Tibial artery (tissue), 4 donors: ENCODE results near the gene TMEM214.
A peak's percentile ranks its signal among the peaks of the same experiment; 100 is the strongest.

Experiments
- DNase-seq, 2 donors: peaks; one replicate each; pipeline ENCODE4 v3.0.0-alpha.2; 2019
- H3K27ac ChIP-seq, 2 donors: fragments of 200-600 bp; sonication (generic) in 1 of 2; 1 replicate in 1 of 2; 2 replicates in 1 of 2; pipeline ENCODE4 v1.5.1; 2018 to 2019; ENCODE audit warnings: mild to moderate bottlenecking in 1 of 2
- H3K27me3 ChIP-seq, 2 donors: fragments of 200-600 bp; sonication (generic) in 1 of 2; one replicate each; pipeline versions ENCODE4 v1.5.1 to v1.6.0; 2016 to 2019
- H3K36me3 ChIP-seq, 3 donors: fragments of 200-600 bp; sonication (generic) in 2 of 3; one replicate each; pipeline ENCODE4 v1.5.1; 2016 to 2019; ENCODE audit warnings: mild to moderate bottlenecking in 2 of 3
- H3K4me1 ChIP-seq, 4 donors: fragments of 200-600 bp; sonication (generic) in 2 of 4; 1 replicate in 3 of 4; 2 replicates in 1 of 4; pipeline ENCODE4 v1.5.1; 2016 to 2019
- H3K4me3 ChIP-seq, 2 donors: fragments of 200-600 bp; sonication (generic) in 1 of 2; 1 replicate in 1 of 2; 2 replicates in 1 of 2; pipeline ENCODE4 v1.5.1; 2018 to 2019; ENCODE audit warnings: mild to moderate bottlenecking in 2 of 2
- H3K9me3 ChIP-seq, 3 donors: fragments of 200-600 bp; sonication (generic) in 1 of 3; one replicate each; pipeline ENCODE4 v1.5.1; 2016 to 2019
- intact Hi-C: fragments of 100-400 bp; cut with DNase I; formaldehyde crosslinking; loops from one replicate; pipeline ENCODE4 v1.15.0; 2023; ENCODE audit warnings: low total_unique reads
- TF ChIP-seq, protein P1 (sequence below), 2 experiments: fragments of 200-600 bp in 1 of 2; fragments of 450-650 bp in 1 of 2; IDR thresholded peaks; one replicate each; pipeline ENCODE4 v1.5.1; 2017 to 2019; ENCODE audit warnings: antibody characterized with exemption in 2 of 2, mild to moderate bottlenecking in 1 of 2, moderate library complexity in 1 of 2

The TMEM214 gene, protein sequence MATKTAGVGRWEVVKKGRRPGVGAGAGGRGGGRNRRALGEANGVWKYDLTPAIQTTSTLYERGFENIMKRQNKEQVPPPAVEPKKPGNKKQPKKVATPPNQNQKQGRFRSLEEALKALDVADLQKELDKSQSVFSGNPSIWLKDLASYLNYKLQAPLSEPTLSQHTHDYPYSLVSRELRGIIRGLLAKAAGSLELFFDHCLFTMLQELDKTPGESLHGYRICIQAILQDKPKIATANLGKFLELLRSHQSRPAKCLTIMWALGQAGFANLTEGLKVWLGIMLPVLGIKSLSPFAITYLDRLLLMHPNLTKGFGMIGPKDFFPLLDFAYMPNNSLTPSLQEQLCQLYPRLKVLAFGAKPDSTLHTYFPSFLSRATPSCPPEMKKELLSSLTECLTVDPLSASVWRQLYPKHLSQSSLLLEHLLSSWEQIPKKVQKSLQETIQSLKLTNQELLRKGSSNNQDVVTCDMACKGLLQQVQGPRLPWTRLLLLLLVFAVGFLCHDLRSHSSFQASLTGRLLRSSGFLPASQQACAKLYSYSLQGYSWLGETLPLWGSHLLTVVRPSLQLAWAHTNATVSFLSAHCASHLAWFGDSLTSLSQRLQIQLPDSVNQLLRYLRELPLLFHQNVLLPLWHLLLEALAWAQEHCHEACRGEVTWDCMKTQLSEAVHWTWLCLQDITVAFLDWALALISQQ

DNA sequence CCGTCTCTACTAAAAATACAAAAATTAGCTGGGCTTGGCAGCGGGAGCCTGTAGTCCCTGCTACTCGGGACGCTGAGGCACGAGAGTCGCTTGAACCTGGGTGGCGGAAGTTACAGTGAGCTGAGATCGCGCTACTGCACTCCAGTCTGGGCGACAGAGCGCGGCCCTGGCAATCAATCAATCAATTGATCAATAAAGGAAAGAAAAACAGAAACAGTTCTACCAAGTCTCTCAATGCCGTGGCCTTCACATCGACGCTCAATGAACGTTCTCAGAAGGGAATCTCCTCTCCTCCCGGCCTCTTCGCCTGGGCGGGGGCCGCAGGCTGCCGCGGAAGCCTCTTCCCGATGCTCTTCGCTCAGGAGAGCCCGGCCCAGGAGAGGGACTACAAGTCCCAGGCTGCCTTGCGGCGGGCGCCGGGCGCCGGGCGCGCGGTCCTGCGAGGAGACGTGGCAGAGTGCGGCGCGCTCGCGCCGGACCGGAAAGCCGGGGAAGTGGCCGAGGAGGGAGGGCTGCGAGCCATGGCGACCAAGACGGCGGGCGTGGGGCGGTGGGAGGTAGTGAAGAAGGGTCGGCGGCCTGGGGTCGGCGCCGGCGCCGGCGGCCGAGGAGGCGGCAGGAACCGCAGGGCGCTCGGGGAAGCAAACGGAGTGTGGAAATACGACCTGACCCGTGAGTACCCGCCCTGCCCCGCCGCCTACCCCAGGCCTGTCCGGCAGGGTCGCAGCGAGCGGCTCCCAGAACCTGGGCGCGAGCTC, at the start of gene TMEM214:
Gene TMEM214, plus strand, starts transcription at position 471 of the 758 bp plus-strand sequence. Its CDS starts 51 bp downstream, at position 522.
- intact Hi-C loops = loop anchor here (5.0 to 10.0 kb wide), 3 partner anchors 50 to 182 kb away; partner anchors contain the start of genes ATRAID, CAD, MAPRE3 and SLC5A6
- peak; percentile 91 to 93 for DNase-seq

DNA sequence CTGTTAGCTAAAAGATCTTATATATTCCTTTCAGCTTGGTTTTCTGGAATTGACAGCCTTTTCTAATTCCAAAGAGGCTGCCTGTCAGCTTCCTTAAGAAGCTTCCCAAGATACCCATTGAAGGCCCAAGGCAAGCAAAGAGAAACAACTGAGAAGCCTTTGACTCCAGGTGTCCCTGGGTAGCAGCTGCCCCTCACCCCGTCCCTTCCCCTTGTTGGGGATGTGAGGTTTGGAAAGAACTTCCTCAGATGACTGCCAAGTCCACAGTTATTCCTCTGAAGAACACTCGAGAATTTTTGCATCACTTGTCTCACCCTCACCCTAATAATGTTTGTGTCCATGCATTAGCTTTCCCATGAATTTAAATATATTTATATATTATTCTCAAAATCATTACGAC, 49.0 kb upstream of the TMEM214 start:
- Histone ChIP-seq H3K36me3 (peaks cover 0 to 4% (median 0%) of the 10 kb centered on the region in 3 donors), H3K27me3 (no peaks in the 10 kb centered on the region), H3K4me1 (peaks cover 0 to 8% (median 0%) of the 10 kb centered on the region in 4 donors), H3K4me3 (no peak overlapping the region), H3K9me3 (no peaks in the 10 kb centered on the region), H3K27ac (no peak overlapping the region)
- intact Hi-C loops = no loop called here
- DNase-seq = no peak
- TF ChIP-seq, protein P1, sequence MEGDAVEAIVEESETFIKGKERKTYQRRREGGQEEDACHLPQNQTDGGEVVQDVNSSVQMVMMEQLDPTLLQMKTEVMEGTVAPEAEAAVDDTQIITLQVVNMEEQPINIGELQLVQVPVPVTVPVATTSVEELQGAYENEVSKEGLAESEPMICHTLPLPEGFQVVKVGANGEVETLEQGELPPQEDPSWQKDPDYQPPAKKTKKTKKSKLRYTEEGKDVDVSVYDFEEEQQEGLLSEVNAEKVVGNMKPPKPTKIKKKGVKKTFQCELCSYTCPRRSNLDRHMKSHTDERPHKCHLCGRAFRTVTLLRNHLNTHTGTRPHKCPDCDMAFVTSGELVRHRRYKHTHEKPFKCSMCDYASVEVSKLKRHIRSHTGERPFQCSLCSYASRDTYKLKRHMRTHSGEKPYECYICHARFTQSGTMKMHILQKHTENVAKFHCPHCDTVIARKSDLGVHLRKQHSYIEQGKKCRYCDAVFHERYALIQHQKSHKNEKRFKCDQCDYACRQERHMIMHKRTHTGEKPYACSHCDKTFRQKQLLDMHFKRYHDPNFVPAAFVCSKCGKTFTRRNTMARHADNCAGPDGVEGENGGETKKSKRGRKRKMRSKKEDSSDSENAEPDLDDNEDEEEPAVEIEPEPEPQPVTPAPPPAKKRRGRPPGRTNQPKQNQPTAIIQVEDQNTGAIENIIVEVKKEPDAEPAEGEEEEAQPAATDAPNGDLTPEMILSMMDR (IDR thresholded peaks at IDR 0.05) = no peak

More for the DNA sequence above, at the start of gene TMEM214:
- no peaks in the 10 kb centered on the region for H3K9me3 ChIP-seq
- H3K4me3 ChIP-seq = peak within 1 kb of the TSS; percentile 96 to 98
- H3K36me3 ChIP-seq = peaks cover 19 to 36% (median 25%) of the 10 kb centered on the region in 3 donors
- H3K27me3 ChIP-seq = no peaks in the 10 kb centered on the region
- H3K27ac ChIP-seq = peak within 1 kb of the TSS; percentile 91
- TF ChIP-seq, protein P1 (IDR thresholded peaks at IDR 0.05) = peak; percentile 6 to 24
- peaks cover 0 to 22% (median 16%) of the 10 kb centered on the region in 4 donors for H3K4me1 ChIP-seq

GRCh38 chr2:26985807-26986206, 47.0 kb upstream of the TMEM214 start:
- Histone ChIP-seq H3K27me3 (no peaks in the 10 kb centered on the region), H3K27ac (no peak overlapping the region), H3K4me1 (peaks cover 0 to 8% (median 0%) of the 10 kb centered on the region in 4 donors), H3K36me3 (peaks cover 0 to 4% (median 0%) of the 10 kb centered on the region in 3 donors), H3K9me3 (no peaks in the 10 kb centered on the region), H3K4me3 (no peak overlapping the region)
- TF ChIP-seq, protein P1 (IDR thresholded peaks at IDR 0.05) = no peak
- intact Hi-C loops = no loop called here
- no peak for DNase-seq

DNA sequence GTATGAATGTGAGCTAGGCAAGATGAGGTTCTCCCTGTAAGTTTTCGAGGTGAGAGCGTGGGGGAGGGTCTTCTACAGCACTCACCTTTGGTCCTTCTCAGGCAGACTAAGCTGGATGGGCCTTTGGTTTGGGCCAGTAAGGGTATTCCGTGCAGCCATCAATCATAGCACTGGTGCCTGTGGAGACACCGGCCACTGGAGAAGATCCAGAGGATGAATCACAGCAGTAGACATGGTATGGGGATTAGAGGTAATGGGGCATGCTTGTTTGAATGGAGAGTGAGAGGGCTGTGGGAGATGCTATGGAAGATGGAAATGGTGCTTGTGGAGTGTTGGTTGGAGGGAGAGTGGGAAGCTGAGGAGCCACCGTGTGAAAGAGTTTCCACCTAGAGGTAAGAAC, 46.2 kb upstream of the TMEM214 start:
- Histone ChIP-seq H3K27me3 (no peaks in the 10 kb centered on the region), H3K4me1 (peaks cover 0 to 8% (median 0%) of the 10 kb centered on the region in 4 donors), H3K27ac (no peak overlapping the region), H3K36me3 (peaks cover 0 to 4% (median 0%) of the 10 kb centered on the region in 3 donors), H3K4me3 (no peak overlapping the region), H3K9me3 (no peaks in the 10 kb centered on the region)
- DNase-seq = no peak
- TF ChIP-seq, protein P1 (IDR thresholded peaks at IDR 0.05) = no peak
- intact Hi-C loops = no loop called here
